Activated CD8-positive, alpha-beta memory T cell treated with anti-CD3 and anti-CD28 coated beads, Interleukin-2, amount 50 U/mL, for 24 hours (primary cell): ENCODE data around the gene TRIM65.
"Not testable (repeated sequence)": the region's sequence is repeated elsewhere in the genome, so short reads cannot be mapped to it uniquely, and the experiment has no call there.

ENCODE experiments used
- DNase-seq: peaks from one replicate; pipeline ENCODE4 v3.0.0-alpha.2; 2020; ENCODE audit errors: extremely low read depth

Gene TRIM65

DNA sequence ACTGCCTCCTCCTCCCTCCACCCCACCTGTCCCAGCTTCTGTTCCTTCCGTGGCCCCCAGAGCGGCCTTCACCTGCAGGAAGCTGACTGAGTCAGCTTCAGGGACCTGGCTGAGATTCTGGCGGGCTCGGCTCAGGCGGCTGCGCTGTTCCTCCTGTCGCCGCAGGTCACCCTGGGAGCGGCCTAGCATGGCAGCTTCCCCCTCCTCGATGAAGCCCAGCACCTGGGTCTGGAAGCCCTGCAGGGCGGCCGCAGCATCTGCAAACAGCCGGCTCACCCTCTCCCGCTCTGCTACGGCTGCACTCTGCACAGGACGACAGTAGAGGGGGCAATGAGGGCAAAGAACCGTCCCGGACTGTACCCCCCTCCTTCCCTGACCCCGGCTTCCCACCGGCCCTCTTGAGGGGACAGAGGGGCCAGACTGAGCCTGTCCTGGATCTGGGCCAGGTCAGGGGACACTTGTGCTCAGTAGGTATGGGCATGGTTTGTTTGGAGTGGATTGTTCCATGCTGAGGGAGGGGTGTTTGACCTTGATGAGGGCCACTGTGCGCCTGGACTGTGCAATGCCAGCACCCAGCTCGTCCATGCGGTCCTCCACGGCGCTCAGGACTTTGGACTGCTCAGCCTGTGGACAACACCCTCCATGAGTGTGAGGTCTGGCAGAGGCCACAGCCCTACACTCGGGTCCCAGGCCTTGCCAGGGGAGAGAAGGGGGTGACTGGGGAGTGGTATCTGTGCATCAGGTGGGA is 20.4 kb downstream of the TRIM65 start:
- peak; percentile 27 for DNase-seq

- DNase-seq, result no peak
Measured at GRCh38 chr17:75875940-75876189, 20.9 kb downstream of the TRIM65 start.

DNA sequence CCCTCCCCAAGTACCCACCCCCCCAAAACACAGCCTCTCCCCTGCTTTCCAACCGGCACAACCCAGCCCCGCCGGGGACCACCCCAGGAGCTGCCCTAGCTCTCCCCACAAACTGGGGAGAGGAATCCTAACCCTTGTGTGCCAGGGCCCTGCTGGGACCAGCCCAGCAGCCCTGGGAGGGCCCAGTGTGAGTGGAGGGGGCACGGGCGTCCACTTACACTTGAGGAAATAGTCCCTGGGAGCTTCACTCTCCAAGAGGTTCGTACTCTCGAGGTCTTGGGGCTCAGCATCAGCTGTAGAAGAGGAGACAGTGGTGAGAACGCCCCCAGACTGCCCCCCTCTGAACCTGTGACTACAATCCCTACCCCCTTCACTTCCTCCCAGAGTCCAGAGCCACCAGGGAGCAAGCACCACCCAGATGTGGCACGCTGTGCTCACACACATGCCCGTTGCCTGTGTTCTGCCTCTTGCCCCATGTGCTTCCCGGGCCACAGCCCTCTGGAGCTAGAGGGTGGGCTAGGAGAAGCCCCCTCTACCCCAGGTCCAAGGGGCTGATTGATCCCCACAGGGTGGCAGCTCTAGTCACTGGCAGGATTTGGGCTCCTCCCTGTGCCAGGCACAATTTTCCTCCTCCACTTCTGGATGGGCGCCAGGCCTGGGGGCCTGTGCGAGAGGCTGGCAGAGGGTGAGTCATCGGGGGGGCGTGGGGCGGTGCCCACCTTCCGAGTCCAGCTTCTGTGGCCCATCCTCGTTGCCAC is 21.4 kb downstream of the TRIM65 start:
- no peak for DNase-seq

GRCh38 chr17:75874323-75875181 is 22.2 kb downstream of the TRIM65 start:
- DNase-seq, result no peak

GRCh38 chr17:75873587-75874322 is 23.0 kb downstream of the TRIM65 start:
- no peak for DNase-seq

- DNase-seq, result no peak
Measured at GRCh38 chr17:75872434-75873351, 24.1 kb downstream of the TRIM65 start.

DNA sequence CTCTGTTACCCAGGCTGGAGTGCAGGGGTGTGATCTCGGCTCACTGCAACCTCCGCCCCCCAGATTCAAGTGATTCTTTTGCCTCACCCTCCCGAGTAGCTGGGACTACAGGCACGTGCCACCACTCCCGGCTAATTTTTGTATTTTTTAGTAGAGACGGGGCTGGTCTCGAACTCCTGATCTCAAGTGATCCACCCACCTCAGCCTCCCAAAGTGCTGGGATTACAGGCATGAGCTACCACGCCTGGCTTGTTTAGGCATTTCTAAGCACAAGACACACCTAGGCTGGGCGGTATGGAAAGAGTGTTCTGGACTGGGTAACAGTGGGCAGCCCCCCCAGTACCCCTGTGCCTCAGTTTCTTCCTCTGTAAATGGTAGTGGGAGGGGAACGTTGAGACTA is 26.5 kb downstream of the TRIM65 start:
- DNase-seq, result not testable (repeated sequence)

GRCh38 chr17:75869282-75870141 is 27.2 kb downstream of the TRIM65 start:
- no peak for DNase-seq

- DNase-seq, result not testable (repeated sequence)
Measured at GRCh38 chr17:75868730-75869281, 27.9 kb downstream of the TRIM65 start.

GRCh38 chr17:75865404-75866188 is 31.2 kb downstream of the TRIM65 start:
- not testable (repeated sequence) for DNase-seq

DNA sequence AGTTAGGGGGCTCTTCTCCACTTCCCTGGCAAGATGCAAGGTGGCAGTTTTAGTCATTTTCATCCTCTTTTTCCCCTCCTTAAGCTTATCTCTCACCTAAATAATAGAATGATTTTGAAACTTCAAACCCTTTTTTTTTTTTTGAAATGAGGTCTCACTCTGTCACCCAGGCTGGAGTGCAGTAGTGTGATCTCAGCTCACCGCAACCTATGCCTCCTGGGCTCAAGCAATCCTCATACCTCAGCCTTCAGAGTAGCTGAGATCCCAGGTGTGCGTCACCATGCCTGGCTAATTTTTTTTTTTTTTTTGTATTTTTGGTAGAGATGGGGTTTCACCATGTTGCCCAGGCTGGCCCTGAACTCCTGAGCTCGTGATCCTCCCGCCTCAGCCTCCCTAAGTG is 31.9 kb downstream of the TRIM65 start:
- not testable (repeated sequence) for DNase-seq

DNA sequence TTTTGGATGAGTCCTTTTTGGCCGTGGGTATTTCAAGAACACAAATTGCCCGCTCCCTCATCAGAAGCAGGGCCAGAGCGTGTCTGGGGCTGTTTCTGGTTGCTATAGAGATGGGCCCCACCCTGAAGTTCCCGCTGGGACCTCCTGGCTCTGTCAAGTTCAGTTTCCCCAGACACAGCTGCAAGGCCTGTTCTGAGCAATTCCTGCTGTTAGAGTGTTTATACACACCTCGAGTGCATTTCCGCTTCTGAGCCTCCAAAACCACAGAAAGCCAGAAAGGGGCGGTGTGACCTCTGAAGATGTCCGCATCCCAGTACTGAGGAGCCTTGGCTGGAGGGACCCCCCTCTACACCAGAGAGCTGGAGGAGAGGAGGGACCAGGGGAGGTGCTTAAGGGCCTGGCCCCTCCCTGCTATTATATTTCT is 32.3 kb downstream of the TRIM65 start:
- no peak for DNase-seq

DNA sequence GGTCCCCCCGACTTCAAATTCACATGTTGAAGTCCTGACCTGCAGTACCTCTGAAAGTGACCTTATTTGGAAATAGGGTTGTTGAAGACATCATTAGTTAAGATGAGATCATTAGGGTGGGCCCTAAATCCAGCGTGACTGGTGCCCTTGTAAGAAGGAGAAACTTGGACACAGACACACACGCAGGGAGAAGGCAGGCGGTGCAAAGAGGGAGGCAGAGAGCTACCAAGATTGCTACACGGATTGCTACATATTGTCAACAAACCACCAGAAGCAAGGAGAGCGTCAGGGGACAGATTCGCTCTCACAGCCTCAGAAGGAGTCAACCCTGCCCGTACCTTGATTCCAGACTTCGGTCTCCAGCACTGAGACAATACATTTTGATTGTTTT is 34.8 kb downstream of the TRIM65 start:
- DNase-seq, result no peak

DNA sequence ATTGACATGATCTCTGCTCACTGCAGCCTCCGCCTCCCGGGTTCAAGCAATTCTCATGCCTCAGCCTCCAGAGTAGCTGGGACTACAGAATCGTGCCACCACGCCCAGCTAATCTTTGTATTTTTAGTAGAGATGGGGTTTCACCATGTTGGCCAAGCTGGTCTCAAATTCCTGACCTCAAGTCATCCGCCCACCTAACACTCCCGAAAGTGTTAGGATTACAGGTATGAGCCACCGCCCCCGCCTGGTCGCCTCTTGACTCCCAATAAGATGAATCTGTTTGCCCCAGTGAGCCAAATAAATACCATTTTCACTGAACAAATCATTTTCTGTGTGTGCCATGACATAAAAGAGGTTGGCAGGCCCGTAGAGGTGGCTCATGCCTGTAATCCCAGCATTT is 37.4 kb downstream of the TRIM65 start:
- not testable (repeated sequence) for DNase-seq

DNA sequence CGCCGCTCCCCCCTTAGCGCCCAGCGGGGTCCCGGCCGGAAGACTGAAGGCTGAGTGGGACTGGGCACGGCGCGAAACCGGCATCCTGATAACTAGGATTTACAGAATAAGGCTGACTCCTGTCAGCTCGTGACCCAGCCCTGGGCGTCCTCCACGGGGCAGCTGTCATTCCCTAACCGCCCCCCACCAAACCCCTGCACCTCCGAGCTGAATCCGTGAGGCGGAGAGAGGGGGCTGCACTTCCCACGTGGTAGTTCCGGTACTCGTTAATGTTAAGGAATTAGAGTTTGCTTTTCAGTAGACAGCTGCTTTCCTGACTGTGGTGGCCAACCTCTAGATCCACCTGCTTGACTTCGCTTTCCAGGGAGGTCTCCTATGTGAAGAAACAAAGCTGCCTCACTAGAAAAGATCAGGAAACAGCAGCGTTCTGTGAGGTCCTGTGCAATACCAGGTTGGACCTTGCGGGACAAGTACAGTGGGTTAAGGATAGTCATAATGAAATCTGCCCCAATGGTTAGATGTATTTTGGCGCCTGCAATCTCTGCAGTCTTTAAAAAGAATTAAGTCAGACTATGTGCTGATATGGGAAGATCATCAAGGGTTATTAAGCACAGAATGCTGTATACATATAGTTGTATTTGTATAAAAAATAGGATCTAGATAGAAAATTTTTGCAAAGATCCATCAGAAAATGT is 40.5 kb downstream of the TRIM65 start:
- DNase-seq, result no peak

- peak; percentile 95 for DNase-seq
Measured at GRCh38 chr17:75855310-75856061, 41.3 kb downstream of the TRIM65 start, which contains the start of gene WBP2. Gene WBP2 (minus strand): TSS chr17:75855335. CDS start chr17:75855297, 38 bp downstream.

GRCh38 chr17:75854881-75855309 is 41.9 kb downstream of the TRIM65 start:
- no peak for DNase-seq
